GM13976 (cell line): ENCODE results near the gene PREX1.

Experiments used
- DNase-seq: peaks from one replicate; pipeline ENCODE4 v3.0.0; 2012; ENCODE audit warnings: low spot score
- in situ Hi-C: fragments of 300-500 bp; cut with MboI; formaldehyde crosslinking; loops from one replicate; pipeline ENCODE4 v1.12.0; 2022; ENCODE audit warnings: low sequenced_read_pairs, mixed read lengths, inconsistent platforms; ENCODE audit not compliant: unreplicated experiment
- TF ChIP-seq, protein P1 (sequence below): IDR thresholded peaks from 2 replicates; pipeline ENCODE4 v1.5.1; 2012; ENCODE audit warnings: borderline replicate concordance, mild to moderate bottlenecking; ENCODE audit not compliant: insufficient read depth; ENCODE audit errors: extremely low read depth, missing control alignments, control extremely low read depth

Gene PREX1

GRCh38 chr20:48648482-48649051 is 179.2 kb downstream of the PREX1 start:
- TF ChIP-seq, protein P1, sequence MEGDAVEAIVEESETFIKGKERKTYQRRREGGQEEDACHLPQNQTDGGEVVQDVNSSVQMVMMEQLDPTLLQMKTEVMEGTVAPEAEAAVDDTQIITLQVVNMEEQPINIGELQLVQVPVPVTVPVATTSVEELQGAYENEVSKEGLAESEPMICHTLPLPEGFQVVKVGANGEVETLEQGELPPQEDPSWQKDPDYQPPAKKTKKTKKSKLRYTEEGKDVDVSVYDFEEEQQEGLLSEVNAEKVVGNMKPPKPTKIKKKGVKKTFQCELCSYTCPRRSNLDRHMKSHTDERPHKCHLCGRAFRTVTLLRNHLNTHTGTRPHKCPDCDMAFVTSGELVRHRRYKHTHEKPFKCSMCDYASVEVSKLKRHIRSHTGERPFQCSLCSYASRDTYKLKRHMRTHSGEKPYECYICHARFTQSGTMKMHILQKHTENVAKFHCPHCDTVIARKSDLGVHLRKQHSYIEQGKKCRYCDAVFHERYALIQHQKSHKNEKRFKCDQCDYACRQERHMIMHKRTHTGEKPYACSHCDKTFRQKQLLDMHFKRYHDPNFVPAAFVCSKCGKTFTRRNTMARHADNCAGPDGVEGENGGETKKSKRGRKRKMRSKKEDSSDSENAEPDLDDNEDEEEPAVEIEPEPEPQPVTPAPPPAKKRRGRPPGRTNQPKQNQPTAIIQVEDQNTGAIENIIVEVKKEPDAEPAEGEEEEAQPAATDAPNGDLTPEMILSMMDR = no peak
- in situ Hi-C loops = no loop called here
- DNase-seq = no peak

DNA sequence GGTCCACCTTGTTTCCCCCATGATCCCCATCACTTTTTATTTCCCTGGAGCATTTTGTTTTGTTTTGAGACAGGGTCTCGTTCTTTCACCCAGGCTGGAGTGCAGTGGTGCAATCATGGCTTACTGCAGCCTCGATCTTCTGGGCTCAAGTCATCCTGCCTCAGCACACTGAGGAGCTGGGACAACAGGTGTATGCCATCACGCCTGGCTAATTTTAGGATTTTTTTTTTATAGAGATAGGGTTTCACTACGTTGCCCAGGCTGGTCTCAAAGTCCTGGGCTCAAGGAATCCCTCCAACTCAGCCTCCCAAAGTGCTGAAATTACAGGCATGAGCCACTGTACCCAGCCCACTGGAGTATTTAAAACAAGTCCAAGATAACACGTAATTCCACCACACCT is 179.9 kb downstream of the PREX1 start:
- TF ChIP-seq, protein P1 = no peak
- in situ Hi-C loops = no loop called here
- no peak for DNase-seq

DNA sequence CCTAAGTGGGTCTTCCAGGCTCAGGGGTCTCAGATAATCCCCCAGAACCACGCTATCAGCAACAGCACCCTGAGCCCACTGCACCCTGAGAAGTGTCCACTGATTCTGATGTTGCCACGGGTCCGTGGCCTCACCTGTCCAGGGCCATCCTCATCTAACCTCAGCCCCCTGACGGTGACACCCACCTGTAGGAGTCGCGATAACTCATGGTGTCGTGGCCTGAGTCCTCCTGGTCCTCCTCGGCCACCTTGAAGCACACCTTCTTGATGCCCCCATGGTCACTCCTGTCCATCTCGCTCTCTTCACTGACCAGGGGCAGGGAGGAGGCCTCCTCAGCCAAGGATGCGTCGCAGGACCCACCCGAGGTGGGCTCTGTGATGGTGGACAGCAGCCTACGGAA is 182.1 kb downstream of the PREX1 start:
- TF ChIP-seq, protein P1 = no peak
- no peak for DNase-seq
- in situ Hi-C loops = no loop called here

- in situ Hi-C loops = no loop called here
- no peak for DNase-seq
- TF ChIP-seq, protein P1 = no peak
Measured at GRCh38 chr20:48644286-48644828, 183.4 kb downstream of the PREX1 start.

DNA sequence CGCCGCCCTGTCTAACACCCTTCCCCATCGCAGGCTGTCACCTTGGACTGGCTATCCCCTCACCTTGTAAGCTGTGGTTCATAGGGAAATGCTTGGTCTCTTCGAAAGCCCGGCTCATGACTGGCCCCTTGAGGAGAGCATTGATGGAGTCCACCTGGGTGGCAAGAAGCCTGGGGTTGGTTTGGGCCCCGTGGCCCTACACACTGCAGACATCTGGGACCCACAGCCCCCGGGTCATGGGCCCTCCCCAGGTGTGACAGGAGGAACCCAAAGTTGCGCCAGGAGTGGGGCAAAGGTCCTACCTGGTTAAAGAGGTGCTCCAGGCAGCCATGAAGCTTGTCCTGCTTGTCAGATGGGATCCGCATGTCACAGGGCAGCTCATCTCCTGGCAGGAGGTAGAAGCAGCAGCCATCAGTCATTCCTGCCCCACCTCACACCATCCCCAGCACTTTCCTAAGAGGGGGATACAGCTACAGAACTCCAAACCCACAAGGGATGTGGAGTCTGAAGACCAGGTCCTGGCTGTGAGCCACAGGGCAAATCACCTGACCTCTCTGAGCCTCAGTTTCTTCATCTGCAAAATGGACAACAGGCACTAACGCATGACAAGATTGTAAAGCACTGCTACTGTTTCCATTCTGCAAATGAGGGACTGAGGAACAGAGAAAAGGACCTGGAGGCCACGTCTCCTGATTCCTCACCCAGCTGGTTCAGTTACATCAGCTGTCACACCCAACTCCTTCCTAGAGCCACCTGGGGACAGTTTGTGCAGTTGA is 185.5 kb downstream of the PREX1 start:
- DNase-seq = no peak
- in situ Hi-C loops = no loop called here
- TF ChIP-seq, protein P1 = no peak

DNA sequence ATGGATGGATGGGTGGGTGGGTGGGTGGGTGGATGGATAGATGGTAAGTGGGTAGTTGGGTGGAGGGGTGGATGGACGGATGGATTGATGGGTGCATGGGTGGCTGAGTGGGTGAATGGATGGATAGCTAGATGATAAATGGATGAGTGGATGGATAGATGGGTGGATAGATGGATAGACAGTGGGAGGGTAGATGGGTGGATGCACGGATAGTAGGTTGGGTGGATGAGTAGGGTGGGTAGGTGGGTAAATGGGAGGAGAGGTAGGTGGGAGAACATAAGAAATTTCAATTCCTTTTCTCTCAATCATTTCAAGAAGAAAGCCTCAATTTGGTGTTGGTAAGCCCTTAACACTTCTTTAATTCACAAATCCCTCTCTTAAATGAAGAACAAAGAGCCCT is 186.9 kb downstream of the PREX1 start:
- DNase-seq = no peak
- TF ChIP-seq, protein P1 = no peak
- in situ Hi-C loops = no loop called here
